Dermis blood vessel endothelial cell (primary cell): ENCODE data around the gene GLIS1. TPM values are rescaled to one million over a fixed set of nuclear protein-coding genes. Genes with fewer than 3 reads are reported as not detected.

Experiments used
- DNase-seq: peaks from one replicate; pipeline ENCODE4 v3.0.0; 2010
- total RNA-seq: library from RNA; depleted of rRNA; stranded (reverse); fragments of >200 nt; gene quantifications from 2 replicates; pipeline ENCODE4 v1.2.3, GENCODE V29; 2014

The GLIS1 gene
- total RNA-seq, 1 donor from 2014 or later = not detected

- DNase-seq = no peak
Observed at GRCh38 chr1:53459321-53460175, 279.4 kb downstream of the GLIS1 start, which contains the start of gene DMRTB1. Gene DMRTB1, plus strand, starts transcription at chr1:53459399. Its CDS starts 55 bp downstream, at chr1:53459454.

- DNase-seq = no peak
Observed at GRCh38 chr1:53458634-53459033, 280.3 kb downstream of the GLIS1 start.

Other genes with a start within 250 kb of the GLIS1 start
- 15.0 and 36.8 TPM in 2 replicates for gene NDC1, start 99.1 kb upstream of the GLIS1 start, total RNA-seq
- 13.4 and 14.9 TPM in 2 replicates for gene YIPF1, start 150.6 kb upstream of the GLIS1 start, total RNA-seq
- not detected in 2 replicates for gene DIO1, start 155.0 kb upstream of the GLIS1 start, total RNA-seq
- 12.6 and 20.8 TPM in 2 replicates for gene IFT25, start 206.5 kb upstream of the GLIS1 start, total RNA-seq
- 23.6 and 28.2 TPM in 2 replicates for gene LRRC42, start 207.2 kb upstream of the GLIS1 start, total RNA-seq